ENCODE results near the gene UBR7.
"Not testable (repeated sequence)": the region's sequence is repeated elsewhere in the genome, so short reads cannot be mapped to it uniquely, and the experiment has no call there.

UBR7 gene

GRCh38 chr14:93163564-93163963 is 43.5 kb upstream of the UBR7 start:
- H3K9me3 ChIP-seq (ENCODE audit: control insufficient read depth, low read length): no peaks in the 10 kb centered on the region
- no peaks in the 10 kb centered on the region for H3K79me2 ChIP-seq
- H3K27me3 ChIP-seq (ENCODE audit: control insufficient read depth, insufficient read depth, low read length): no peaks in the 10 kb centered on the region
- no peaks in the 10 kb centered on the region for H3K36me3 ChIP-seq (ENCODE audit: control insufficient read depth, insufficient read depth, low read length)
- H2AFZ ChIP-seq: no peak overlapping the region
- no peaks in the 10 kb centered on the region for H3K4me1 ChIP-seq
- H3K4me2 ChIP-seq (ENCODE audit: low read length): no peak overlapping the region
- no peak for TF ChIP-seq CTCF (IDR thresholded peaks at IDR 0.05)
- H3K4me3 ChIP-seq (ENCODE audit: low read depth, low read length): no peak overlapping the region
- H3K9ac ChIP-seq: no peak overlapping the region
- no peak overlapping the region for H3K27ac ChIP-seq

DNA sequence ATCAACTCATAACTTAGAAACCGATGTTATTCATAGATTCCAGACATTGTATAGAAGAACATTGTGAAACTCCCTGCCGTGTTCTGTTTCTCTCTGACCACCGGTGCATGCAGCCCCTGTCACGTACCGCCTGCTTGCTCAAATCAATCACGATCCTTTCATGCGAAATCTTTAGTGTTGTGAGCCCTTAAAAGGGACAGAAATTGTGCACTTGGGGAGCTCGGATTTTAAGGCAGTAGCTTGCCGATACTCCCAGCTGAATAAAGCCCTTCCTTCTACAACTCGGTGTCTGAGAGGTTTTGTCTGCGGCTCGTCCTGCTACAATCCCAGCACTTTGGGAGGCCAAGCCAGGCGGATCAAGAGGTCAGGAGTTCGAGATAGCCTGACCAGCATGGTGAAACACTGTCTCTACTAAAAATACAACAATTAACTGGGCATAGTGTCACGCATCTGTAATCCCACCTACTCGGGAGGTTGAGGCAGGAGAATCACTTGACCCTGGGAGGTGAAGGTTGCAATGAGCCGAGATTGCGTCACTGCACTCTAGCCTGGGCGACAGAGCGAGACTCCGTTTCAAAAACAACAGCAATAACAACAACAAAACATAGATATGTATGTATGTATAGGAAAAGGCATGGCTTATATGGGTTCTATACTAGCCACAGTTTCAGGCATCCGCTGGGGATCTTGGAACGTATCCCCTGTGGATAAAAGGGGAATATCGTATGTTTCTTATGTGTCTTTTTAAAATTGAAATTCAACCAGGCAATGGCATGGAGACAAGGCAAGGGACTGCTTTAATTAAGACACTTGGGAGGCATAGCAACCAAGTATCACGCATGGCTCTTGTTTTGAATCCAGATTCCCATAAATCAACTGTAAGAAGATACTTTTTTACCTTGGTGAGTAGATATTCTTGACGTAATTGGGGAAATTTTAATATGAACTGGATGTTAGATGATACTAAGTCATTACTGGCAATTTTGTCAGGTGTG is 41.5 kb upstream of the UBR7 start:
- H3K9ac ChIP-seq; H3K36me3 ChIP-seq (ENCODE audit: control insufficient read depth, insufficient read depth, low read length); H3K27me3 ChIP-seq (ENCODE audit: control insufficient read depth, insufficient read depth, low read length); H2AFZ ChIP-seq; H3K79me2 ChIP-seq; H3K4me2 ChIP-seq (ENCODE audit: low read length); H3K9me3 ChIP-seq (ENCODE audit: control insufficient read depth, low read length); H3K4me3 ChIP-seq (ENCODE audit: low read depth, low read length); H3K4me1 ChIP-seq; H3K27ac ChIP-seq: not testable (repeated sequence)

GRCh38 chr14:93168610-93169009 is 38.4 kb upstream of the UBR7 start:
- not testable (repeated sequence) for H3K27ac ChIP-seq; H3K9me3 ChIP-seq (ENCODE audit: control insufficient read depth, low read length); H3K4me2 ChIP-seq (ENCODE audit: low read length); H3K4me1 ChIP-seq; H3K9ac ChIP-seq; H3K27me3 ChIP-seq (ENCODE audit: control insufficient read depth, insufficient read depth, low read length); H2AFZ ChIP-seq; H3K4me3 ChIP-seq (ENCODE audit: low read depth, low read length); H3K36me3 ChIP-seq (ENCODE audit: control insufficient read depth, insufficient read depth, low read length); H3K79me2 ChIP-seq

- not testable (repeated sequence) for H3K4me2 ChIP-seq (ENCODE audit: low read length); H2AFZ ChIP-seq; H3K79me2 ChIP-seq; H3K36me3 ChIP-seq (ENCODE audit: control insufficient read depth, insufficient read depth, low read length); H3K9ac ChIP-seq; H3K27me3 ChIP-seq (ENCODE audit: control insufficient read depth, insufficient read depth, low read length); H3K4me3 ChIP-seq (ENCODE audit: low read depth, low read length); H3K9me3 ChIP-seq (ENCODE audit: control insufficient read depth, low read length); H3K27ac ChIP-seq; H3K4me1 ChIP-seq
Measured at GRCh38 chr14:93169619-93170018, 37.4 kb upstream of the UBR7 start.

DNA sequence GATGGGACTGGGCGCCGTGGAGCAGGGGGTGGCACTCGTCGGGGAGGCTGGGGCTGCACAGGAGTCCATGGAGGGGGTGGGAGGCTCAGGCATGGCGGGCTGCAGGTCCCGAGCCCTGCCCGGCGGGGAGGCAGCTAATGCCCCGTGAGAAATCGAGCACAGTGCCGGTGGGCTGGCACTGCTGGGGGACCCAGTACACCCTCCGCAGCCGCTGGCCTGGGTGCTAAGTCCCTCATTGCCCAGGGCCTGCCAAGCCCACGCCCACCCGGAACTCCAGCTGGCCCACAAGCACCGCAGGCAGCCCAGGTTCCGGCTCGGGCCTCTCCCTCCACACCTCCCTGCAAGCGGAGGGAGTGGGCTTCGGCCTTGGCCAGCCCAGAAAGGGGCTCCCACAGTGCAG is 36.9 kb upstream of the UBR7 start:
- not testable (repeated sequence) for H3K9me3 ChIP-seq (ENCODE audit: control insufficient read depth, low read length); H3K9ac ChIP-seq; H3K4me3 ChIP-seq (ENCODE audit: low read depth, low read length); H2AFZ ChIP-seq; H3K79me2 ChIP-seq; H3K4me1 ChIP-seq; H3K27ac ChIP-seq; H3K4me2 ChIP-seq (ENCODE audit: low read length); H3K36me3 ChIP-seq (ENCODE audit: control insufficient read depth, insufficient read depth, low read length); H3K27me3 ChIP-seq (ENCODE audit: control insufficient read depth, insufficient read depth, low read length)

GRCh38 chr14:93171376-93171775 is 35.7 kb upstream of the UBR7 start:
- no peaks in the 10 kb centered on the region for H3K36me3 ChIP-seq (ENCODE audit: control insufficient read depth, insufficient read depth, low read length)
- no peak overlapping the region for H3K4me3 ChIP-seq (ENCODE audit: low read depth, low read length)
- H3K27me3 ChIP-seq (ENCODE audit: control insufficient read depth, insufficient read depth, low read length): no peaks in the 10 kb centered on the region
- peaks cover 8% of the 10 kb centered on the region for H3K4me1 ChIP-seq
- H2AFZ ChIP-seq: no peak overlapping the region
- no peak overlapping the region for H3K4me2 ChIP-seq (ENCODE audit: low read length)
- H3K9ac ChIP-seq: no peak overlapping the region
- H3K9me3 ChIP-seq (ENCODE audit: control insufficient read depth, low read length): no peaks in the 10 kb centered on the region
- H3K27ac ChIP-seq: no peak overlapping the region
- TF ChIP-seq CTCF (IDR thresholded peaks at IDR 0.05): no peak
- H3K79me2 ChIP-seq: no peaks in the 10 kb centered on the region
